Endodermal cell (in vitro differentiated cells): Measurements from ENCODE around the gene CHD3. TPM values are rescaled to one million over a fixed set of nuclear protein-coding genes. Genes with fewer than 3 reads are reported as not detected.
A peak's percentile ranks its signal among the peaks of the same experiment; 100 is the strongest.

Source experiments
- DNase-seq: peaks from one replicate; pipeline ENCODE4 v3.0.0-alpha.2; 2017
- H3K27ac ChIP-seq: 2 replicates; pipeline ENCODE4 v1.5.1; 2013; ENCODE audit warnings: mild to moderate bottlenecking, low read depth, low read length, moderate library complexity
- H3K27me3 ChIP-seq: 2 replicates; pipeline ENCODE4 v1.6.1; 2013; ENCODE audit warnings: mild to moderate bottlenecking, low read length, moderate library complexity; ENCODE audit not compliant: insufficient read depth, control insufficient read depth, poor library complexity, severe bottlenecking
- H3K36me3 ChIP-seq: 2 replicates; pipeline ENCODE4 v1.7.0; 2013; ENCODE audit warnings: mild to moderate bottlenecking, low read length, moderate library complexity; ENCODE audit not compliant: control insufficient read depth, insufficient read depth
- H3K4me1 ChIP-seq: one replicate; pipeline ENCODE4 v1.7.0; 2013; ENCODE audit warnings: low read length; ENCODE audit not compliant: control insufficient read depth, insufficient read depth
- H3K4me3 ChIP-seq: 2 replicates; pipeline ENCODE4 v1.5.1; 2013; ENCODE audit warnings: mild to moderate bottlenecking, low read length, moderate library complexity
- H3K9ac ChIP-seq: 2 replicates; pipeline ENCODE4 v1.6.1; 2013; ENCODE audit warnings: mild to moderate bottlenecking, low read length, moderate library complexity; ENCODE audit not compliant: poor library complexity, severe bottlenecking; ENCODE audit errors: extremely low read depth
- H3K9me3 ChIP-seq: 2 replicates; pipeline ENCODE4 v1.6.1; 2013; ENCODE audit warnings: mild to moderate bottlenecking, low read length, moderate library complexity; ENCODE audit not compliant: control insufficient read depth
- H3K27ac Mint-ChIP-seq: 2 replicates; pipeline ENCODE4 v1.8.0; 2020; ENCODE audit warnings: mixed read lengths
- H3K27me3 Mint-ChIP-seq: 2 replicates; pipeline ENCODE4 v1.8.0; 2021; ENCODE audit warnings: mild to moderate bottlenecking, mixed read lengths; ENCODE audit not compliant: insufficient read depth
- H3K36me3 Mint-ChIP-seq: 2 replicates; pipeline ENCODE4 v1.8.0; 2020; ENCODE audit warnings: low read depth, mixed read lengths
- H3K4me1 Mint-ChIP-seq: 2 replicates; pipeline ENCODE4 v1.8.0; 2020; ENCODE audit warnings: mixed read lengths
- H3K4me3 Mint-ChIP-seq: 2 replicates; pipeline ENCODE4 v1.8.0; 2020; ENCODE audit warnings: mild to moderate bottlenecking, moderate library complexity, mixed read lengths
- H3K9me3 Mint-ChIP-seq: 2 replicates; pipeline ENCODE4 v1.8.0; 2020; ENCODE audit warnings: mild to moderate bottlenecking, mixed read lengths
- WGBS, 2 experiments: methylation state at CpG; one replicate each; pipeline versions ENCODE4 v1.1.5 to v1.1.7; 2013; ENCODE audit warnings: missing lambda C conversion rate in 2 of 2, mixed read lengths in 1 of 2; ENCODE audit not compliant: insufficient coverage in 1 of 2, insufficient read length in 1 of 2; 5-methylcytosine and 5-hydroxymethylcytosine counted together
- total RNA-seq, 2 donors: library from RNA; stranded (reverse); fragmentation: NEBNext Ultra II Directional in 1 of 2; extraction: Animal tissue kit (Norgen Biotek cat#: 25700) in 1 of 2; gene quantifications; 2 replicates in 1 of 2; 3 replicates in 1 of 2; pipeline ENCODE4 v1.2.1, GENCODE V29; 2021
- TF ChIP-seq, protein P1 (sequence below): fragments of 200-600 bp; sonication (generic); conservative IDR thresholded peaks from 2 replicates; pipeline ENCODE4 v1.5.0; 2021; ENCODE audit warnings: antibody characterized with exemption, mild to moderate bottlenecking

CHD3 gene
- total RNA-seq, 2 donors from 2014 or later = 55.0 to 64.1 TPM

DNA sequence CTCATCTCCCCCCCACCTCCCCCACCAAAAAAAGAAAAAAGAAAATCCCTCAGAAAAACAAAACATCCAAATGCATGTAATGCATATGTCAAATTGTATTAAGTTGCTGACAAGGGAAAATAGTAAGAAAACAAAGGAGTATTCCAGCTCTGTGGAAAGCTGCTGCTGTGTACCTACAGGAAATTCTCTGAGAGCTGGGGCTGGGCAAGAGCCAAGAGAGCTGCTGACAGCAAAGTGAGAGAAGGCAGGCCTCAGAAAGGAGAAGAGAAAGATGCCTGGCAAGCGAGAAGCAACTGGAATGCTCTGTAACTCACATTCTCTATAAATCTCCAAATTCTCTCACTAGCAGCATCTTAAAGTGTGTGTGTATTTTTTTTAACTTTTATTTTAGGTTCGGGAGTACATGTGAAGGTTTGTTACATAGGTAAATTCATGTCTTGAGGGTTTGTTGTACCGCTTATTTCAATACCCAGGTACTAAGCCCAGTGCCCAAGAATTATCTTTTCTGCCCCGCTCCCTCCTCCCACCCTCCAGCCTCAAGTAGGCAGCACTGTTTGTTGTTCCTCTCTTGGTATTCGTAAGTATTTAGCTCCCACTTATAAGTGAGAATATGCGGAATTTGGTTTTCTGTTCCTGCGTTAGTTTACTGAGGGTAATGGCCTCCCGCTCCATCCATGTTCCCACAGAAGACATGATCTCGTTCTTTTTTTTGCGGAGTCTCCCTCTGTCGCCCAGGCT is 67.8 kb downstream of the CHD3 start:
- no peak overlapping the region for H3K4me3 Mint-ChIP-seq

DNA sequence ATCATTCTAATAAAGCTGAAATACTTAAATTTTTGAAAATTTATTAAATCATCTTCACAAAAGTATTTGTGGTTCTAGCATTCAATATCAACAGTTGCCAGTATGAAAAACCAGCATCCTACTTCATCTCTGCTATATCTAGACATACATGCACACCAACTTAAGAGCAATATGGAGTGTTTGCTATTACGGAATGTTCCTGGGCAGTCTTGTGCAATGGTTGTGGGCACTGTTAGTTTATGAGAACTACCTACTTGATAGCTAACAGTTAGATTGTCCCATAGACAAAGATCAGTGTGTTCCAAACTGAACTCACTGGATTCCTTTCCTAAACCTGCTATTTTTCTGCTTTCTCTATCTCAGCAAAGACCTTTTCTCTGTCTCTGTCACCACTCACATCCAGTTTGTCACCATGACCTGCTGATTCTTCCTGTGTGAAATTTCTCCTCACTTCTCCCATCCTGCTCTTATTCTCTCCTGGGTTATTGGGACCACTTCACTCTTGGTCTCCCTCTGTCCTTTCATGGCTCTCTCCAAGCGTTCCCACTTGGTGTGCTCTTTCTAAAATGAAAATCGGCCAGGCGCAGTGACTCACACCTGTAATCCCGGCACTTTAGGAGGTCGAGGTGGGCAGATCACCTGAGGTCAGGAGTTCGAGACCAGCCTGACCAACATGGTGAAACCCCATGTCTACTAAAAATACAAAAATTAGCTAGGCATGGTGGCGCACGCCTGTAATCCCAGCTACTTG is 71.1 kb downstream of the CHD3 start:
- Histone ChIP-seq H3K9ac (no peak overlapping the region), H3K36me3 (no peaks in the 10 kb centered on the region), H3K4me1 (no peaks in the 10 kb centered on the region), H3K27ac (no peak overlapping the region), H3K9me3 (no peaks in the 10 kb centered on the region), H3K4me3 (no peak overlapping the region), H3K27me3 (no peaks in the 10 kb centered on the region)
- TF ChIP-seq, protein P1, sequence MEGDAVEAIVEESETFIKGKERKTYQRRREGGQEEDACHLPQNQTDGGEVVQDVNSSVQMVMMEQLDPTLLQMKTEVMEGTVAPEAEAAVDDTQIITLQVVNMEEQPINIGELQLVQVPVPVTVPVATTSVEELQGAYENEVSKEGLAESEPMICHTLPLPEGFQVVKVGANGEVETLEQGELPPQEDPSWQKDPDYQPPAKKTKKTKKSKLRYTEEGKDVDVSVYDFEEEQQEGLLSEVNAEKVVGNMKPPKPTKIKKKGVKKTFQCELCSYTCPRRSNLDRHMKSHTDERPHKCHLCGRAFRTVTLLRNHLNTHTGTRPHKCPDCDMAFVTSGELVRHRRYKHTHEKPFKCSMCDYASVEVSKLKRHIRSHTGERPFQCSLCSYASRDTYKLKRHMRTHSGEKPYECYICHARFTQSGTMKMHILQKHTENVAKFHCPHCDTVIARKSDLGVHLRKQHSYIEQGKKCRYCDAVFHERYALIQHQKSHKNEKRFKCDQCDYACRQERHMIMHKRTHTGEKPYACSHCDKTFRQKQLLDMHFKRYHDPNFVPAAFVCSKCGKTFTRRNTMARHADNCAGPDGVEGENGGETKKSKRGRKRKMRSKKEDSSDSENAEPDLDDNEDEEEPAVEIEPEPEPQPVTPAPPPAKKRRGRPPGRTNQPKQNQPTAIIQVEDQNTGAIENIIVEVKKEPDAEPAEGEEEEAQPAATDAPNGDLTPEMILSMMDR = no peak
- peaks cover 3% of the 10 kb centered on the region for H3K4me1 Mint-ChIP-seq
- no peaks in the 10 kb centered on the region for H3K36me3 Mint-ChIP-seq
- 87 to 95% methylated on average over 6 to 9 of the region's 9 CpGs for WGBS, 2 experiments
- no peak overlapping the region for H3K27ac Mint-ChIP-seq
- H3K9me3 Mint-ChIP-seq = no peaks in the 10 kb centered on the region
- no peak overlapping the region for H3K4me3 Mint-ChIP-seq
- no peaks in the 10 kb centered on the region for H3K27me3 Mint-ChIP-seq
- DNase-seq = no peak

More for the DNA sequence above, 67.8 kb downstream of the CHD3 start:
- H3K27ac Mint-ChIP-seq = no peak overlapping the region
- no peak overlapping the region for H3K9ac ChIP-seq
- peak; percentile 67 for DNase-seq
- H3K27ac ChIP-seq = no peak overlapping the region
- H3K4me3 ChIP-seq = no peak overlapping the region
- peaks cover 2% of the 10 kb centered on the region for H3K36me3 Mint-ChIP-seq
- no peaks in the 10 kb centered on the region for H3K9me3 ChIP-seq
- H3K4me1 Mint-ChIP-seq = peaks cover 3% of the 10 kb centered on the region
- no peaks in the 10 kb centered on the region for H3K4me1 ChIP-seq
- peaks cover 7% of the 10 kb centered on the region for H3K9me3 Mint-ChIP-seq
- no peaks in the 10 kb centered on the region for H3K27me3 ChIP-seq
- WGBS, 2 experiments = 84 to 86% methylated on average over 6 to 9 of the region's 11 CpGs
- H3K27me3 Mint-ChIP-seq = no peaks in the 10 kb centered on the region
- TF ChIP-seq, protein P1 = no peak
- H3K36me3 ChIP-seq = no peaks in the 10 kb centered on the region

DNA sequence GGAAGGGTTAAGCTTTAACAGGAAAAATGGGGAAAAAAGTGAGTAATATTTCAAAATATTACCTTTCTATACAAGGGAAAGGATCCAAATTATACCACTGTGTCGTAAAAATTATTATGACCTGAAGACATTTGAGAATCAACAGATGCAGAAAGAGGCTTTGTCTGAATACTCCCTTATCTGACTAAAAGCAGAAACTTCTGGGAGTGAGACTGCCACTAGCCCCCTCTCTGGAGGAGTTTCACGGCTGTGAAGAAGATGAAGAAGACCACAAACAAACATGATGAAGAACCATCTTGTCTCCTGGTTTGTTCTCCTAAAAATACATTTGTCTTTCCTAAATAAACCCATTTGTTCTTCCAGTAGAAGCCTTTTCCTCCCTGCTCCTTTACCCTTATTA is 72.8 kb downstream of the CHD3 start:
- H3K9me3 Mint-ChIP-seq = no peaks in the 10 kb centered on the region
- DNase-seq = no peak
- Histone ChIP-seq H3K27ac (no peak overlapping the region), H3K36me3 (no peaks in the 10 kb centered on the region), H3K4me1 (no peaks in the 10 kb centered on the region), H3K9ac (no peak overlapping the region), H3K27me3 (no peaks in the 10 kb centered on the region), H3K4me3 (no peak overlapping the region), H3K9me3 (no peaks in the 10 kb centered on the region)
- no peak overlapping the region for H3K27ac Mint-ChIP-seq
- peaks cover 2% of the 10 kb centered on the region for H3K4me1 Mint-ChIP-seq
- no peaks in the 10 kb centered on the region for H3K27me3 Mint-ChIP-seq
- H3K36me3 Mint-ChIP-seq = no peaks in the 10 kb centered on the region
- TF ChIP-seq, protein P1 = no peak
- 92% methylated on average over 2 of the region's 2 CpGs; no CpG with 5 or more reads in 1 of the 2 experiments for WGBS, 2 experiments
- no peak overlapping the region for H3K4me3 Mint-ChIP-seq

Other genes with a start within 250 kb of the CHD3 start
- gene ATP1B2, start 237.9 kb upstream of the CHD3 start, total RNA-seq = 1 to 10 TPM; 6.4 to 7.5 TPM
- 100 to 1,000 TPM; 113 to 130 TPM for gene TP53, start 201.3 kb upstream of the CHD3 start, total RNA-seq
- 10 to 100 TPM; 21.7 to 30.8 TPM for gene WRAP53, start 200.3 kb upstream of the CHD3 start, total RNA-seq
- gene EFNB3, start 183.6 kb upstream of the CHD3 start, total RNA-seq = 10 to 100 TPM; 12.8 to 15.0 TPM
- gene DNAH2, start 171.0 kb upstream of the CHD3 start, total RNA-seq = under 1 TPM; 0.42 to 0.69 TPM
- gene KDM6B, start 54.6 kb upstream of the CHD3 start, total RNA-seq = 10 to 100 TPM; 53.3 to 60.3 TPM
- 10 to 100 TPM; 16.8 to 26.8 TPM for gene TMEM88, start 33.7 kb upstream of the CHD3 start, total RNA-seq
- 10 to 100 TPM; 38.9 to 44.8 TPM for gene NAA38, start 31.2 kb upstream of the CHD3 start, total RNA-seq
- 10 to 100 TPM; 10.6 to 12.9 TPM for gene CYB5D1, start 30.8 kb upstream of the CHD3 start, total RNA-seq
- 1 to 10 TPM; 1.1 to 1.6 TPM for gene RNF227, start 27.5 kb downstream of the CHD3 start, total RNA-seq
- gene KCNAB3, start 41.1 kb downstream of the CHD3 start, total RNA-seq = 1 to 10 TPM; 4.0 to 6.5 TPM
- gene TRAPPC1, start 43.2 kb downstream of the CHD3 start, total RNA-seq = 100 to 1,000 TPM; 150 to 170 TPM
- gene CNTROB, start 43.4 kb downstream of the CHD3 start, total RNA-seq = 10 to 100 TPM; 47.5 to 57.4 TPM
- 1 to 10 TPM; 1.2 to 1.6 TPM for gene GUCY2D, start 113.8 kb downstream of the CHD3 start, total RNA-seq
- gene ALOX15B, start 150.3 kb downstream of the CHD3 start, total RNA-seq = not detected
- gene ALOX12B, start 198.9 kb downstream of the CHD3 start, total RNA-seq = 1 to 10 TPM in 1 of 2 donors, under 1 TPM in 1; 0.95 to 1.2 TPM
- gene ALOXE3, start 229.7 kb downstream of the CHD3 start, total RNA-seq = under 1 TPM; 0.13 to 0.49 TPM
- 1 to 10 TPM in 1 of 2 donors, under 1 TPM in 1; 0.40 to 2.2 TPM for gene HES7, start 235.3 kb downstream of the CHD3 start, total RNA-seq